ENCODE data around the gene LY6G6C.

LY6G6C gene

GRCh38 chr6:31762878-31763618 is 41.5 kb upstream of the LY6G6C start:
- Histone ChIP-seq H3K9ac (ENCODE audit: low read length in 2 of 2) (no peak overlapping the region), H3K36me3 (ENCODE audit: control insufficient read depth in 2 of 2, insufficient read depth in 2 of 2, low read length in 2 of 2) (peaks cover 0 to 4% of the 10 kb centered on the region in 2 donors), H3K27ac (ENCODE audit: low read length) (no peak overlapping the region), H3K9me3 (ENCODE audit: control insufficient read depth in 2 of 2, low read length in 2 of 2) (no peaks in the 10 kb centered on the region), H3K27me3 (ENCODE audit: control insufficient read depth in 1 of 2, insufficient read depth in 2 of 2, low read length in 2 of 2) (peaks cover 3 to 9% of the 10 kb centered on the region in 2 donors), H3K4me1 (ENCODE audit: control insufficient read depth, insufficient read depth, low read length) (peaks cover 6% of the 10 kb centered on the region), H3K4me3 (ENCODE audit: low read length in 2 of 2) (no peak overlapping the region)

GRCh38 chr6:31762356-31762755 is 40.8 kb upstream of the LY6G6C start, which contains the start of gene SAPCD1:
Gene SAPCD1 (plus strand): TSS chr6:31762656. CDS start chr6:31763055, 399 bp downstream.
- no peaks in the 10 kb centered on the region for H3K9me3 ChIP-seq (ENCODE audit: control insufficient read depth in 2 of 2, low read length in 2 of 2)
- H3K27ac ChIP-seq (ENCODE audit: low read length): no peak within 1 kb of the TSS
- peaks cover 3 to 9% of the 10 kb centered on the region in 2 donors for H3K27me3 ChIP-seq (ENCODE audit: control insufficient read depth in 1 of 2, insufficient read depth in 2 of 2, low read length in 2 of 2)
- peaks cover 6% of the 10 kb centered on the region for H3K4me1 ChIP-seq (ENCODE audit: control insufficient read depth, insufficient read depth, low read length)
- H3K36me3 ChIP-seq (ENCODE audit: control insufficient read depth in 2 of 2, insufficient read depth in 2 of 2, low read length in 2 of 2): peaks cover 0 to 4% of the 10 kb centered on the region in 2 donors
- no peak within 1 kb of the TSS for H3K4me3 ChIP-seq (ENCODE audit: low read length in 2 of 2)
- H3K9ac ChIP-seq (ENCODE audit: low read length in 2 of 2): no peak within 1 kb of the TSS

- Histone ChIP-seq H3K36me3 (ENCODE audit: control insufficient read depth in 2 of 2, insufficient read depth in 2 of 2, low read length in 2 of 2) (peaks cover 0 to 4% of the 10 kb centered on the region in 2 donors), H3K9ac (ENCODE audit: low read length in 2 of 2) (no peak overlapping the region), H3K27me3 (ENCODE audit: control insufficient read depth in 1 of 2, insufficient read depth in 2 of 2, low read length in 2 of 2) (peaks cover 0 to 5% of the 10 kb centered on the region in 2 donors), H3K4me3 (ENCODE audit: low read length in 2 of 2) (no peak overlapping the region), H3K9me3 (ENCODE audit: control insufficient read depth in 2 of 2, low read length in 2 of 2) (no peaks in the 10 kb centered on the region), H3K4me1 (ENCODE audit: control insufficient read depth, insufficient read depth, low read length) (peaks cover 4% of the 10 kb centered on the region), H3K27ac (ENCODE audit: low read length) (no peak overlapping the region)
Observed at GRCh38 chr6:31761343-31761742, 39.8 kb upstream of the LY6G6C start.

GRCh38 chr6:31760790-31761189 is 39.2 kb upstream of the LY6G6C start:
- Histone ChIP-seq H3K9me3 (ENCODE audit: control insufficient read depth in 2 of 2, low read length in 2 of 2) (no peaks in the 10 kb centered on the region), H3K36me3 (ENCODE audit: control insufficient read depth in 2 of 2, insufficient read depth in 2 of 2, low read length in 2 of 2) (peaks cover 0 to 4% of the 10 kb centered on the region in 2 donors), H3K27me3 (ENCODE audit: control insufficient read depth in 1 of 2, insufficient read depth in 2 of 2, low read length in 2 of 2) (peaks cover 0 to under 1% of the 10 kb centered on the region in 2 donors), H3K27ac (ENCODE audit: low read length) (no peak overlapping the region), H3K9ac (ENCODE audit: low read length in 2 of 2) (no peak overlapping the region), H3K4me3 (ENCODE audit: low read length in 2 of 2) (no peak overlapping the region), H3K4me1 (ENCODE audit: control insufficient read depth, insufficient read depth, low read length) (no peaks in the 10 kb centered on the region)

- Histone ChIP-seq H3K27me3 (ENCODE audit: control insufficient read depth in 1 of 2, insufficient read depth in 2 of 2, low read length in 2 of 2) (no peaks in the 10 kb centered on the region), H3K36me3 (ENCODE audit: control insufficient read depth in 2 of 2, insufficient read depth in 2 of 2, low read length in 2 of 2) (peaks cover 0 to 4% of the 10 kb centered on the region in 2 donors), H3K4me3 (ENCODE audit: low read length in 2 of 2) (no peak overlapping the region), H3K9me3 (ENCODE audit: control insufficient read depth in 2 of 2, low read length in 2 of 2) (no peaks in the 10 kb centered on the region), H3K9ac (ENCODE audit: low read length in 2 of 2) (no peak overlapping the region), H3K4me1 (ENCODE audit: control insufficient read depth, insufficient read depth, low read length) (no peaks in the 10 kb centered on the region), H3K27ac (ENCODE audit: low read length) (no peak overlapping the region)
Observed at GRCh38 chr6:31758281-31758680, 36.7 kb upstream of the LY6G6C start.

- Histone ChIP-seq H3K36me3 (ENCODE audit: control insufficient read depth in 2 of 2, insufficient read depth in 2 of 2, low read length in 2 of 2) (no peaks in the 10 kb centered on the region), H3K27me3 (ENCODE audit: control insufficient read depth in 1 of 2, insufficient read depth in 2 of 2, low read length in 2 of 2) (no peaks in the 10 kb centered on the region), H3K9me3 (ENCODE audit: control insufficient read depth in 2 of 2, low read length in 2 of 2) (no peaks in the 10 kb centered on the region), H3K4me3 (ENCODE audit: low read length in 2 of 2) (no peak overlapping the region), H3K4me1 (ENCODE audit: control insufficient read depth, insufficient read depth, low read length) (no peaks in the 10 kb centered on the region), H3K27ac (ENCODE audit: low read length) (no peak overlapping the region), H3K9ac (ENCODE audit: low read length in 2 of 2) (no peak overlapping the region)
Observed at GRCh38 chr6:31752739-31753319, 31.3 kb upstream of the LY6G6C start.

GRCh38 chr6:31750411-31751022 is 29.0 kb upstream of the LY6G6C start:
- Histone ChIP-seq H3K27ac (ENCODE audit: low read length) (no peak overlapping the region), H3K27me3 (ENCODE audit: control insufficient read depth in 1 of 2, insufficient read depth in 2 of 2, low read length in 2 of 2) (no peaks in the 10 kb centered on the region), H3K4me3 (ENCODE audit: low read length in 2 of 2) (no peak overlapping the region)

GRCh38 chr6:31749301-31750036 is 27.9 kb upstream of the LY6G6C start:
- Histone ChIP-seq H3K27ac (ENCODE audit: low read length) (no peak overlapping the region), H3K4me1 (ENCODE audit: control insufficient read depth, insufficient read depth, low read length) (peaks cover 4% of the 10 kb centered on the region), H3K9ac (ENCODE audit: low read length in 2 of 2) (no peak overlapping the region), H3K9me3 (ENCODE audit: control insufficient read depth in 2 of 2, low read length in 2 of 2) (no peaks in the 10 kb centered on the region), H3K4me3 (ENCODE audit: low read length in 2 of 2) (no peak overlapping the region), H3K27me3 (ENCODE audit: control insufficient read depth in 1 of 2, insufficient read depth in 2 of 2, low read length in 2 of 2) (no peaks in the 10 kb centered on the region), H3K36me3 (ENCODE audit: control insufficient read depth in 2 of 2, insufficient read depth in 2 of 2, low read length in 2 of 2) (peaks cover 0 to 3% of the 10 kb centered on the region in 2 donors)

More at GRCh38 chr6:31750411-31751022, 29.0 kb upstream of the LY6G6C start:
- Histone ChIP-seq H3K9ac (ENCODE audit: low read length in 2 of 2) (no peak overlapping the region), H3K36me3 (ENCODE audit: control insufficient read depth in 2 of 2, insufficient read depth in 2 of 2, low read length in 2 of 2) (peaks cover 0 to 3% of the 10 kb centered on the region in 2 donors), H3K9me3 (ENCODE audit: control insufficient read depth in 2 of 2, low read length in 2 of 2) (no peaks in the 10 kb centered on the region), H3K4me1 (ENCODE audit: control insufficient read depth, insufficient read depth, low read length) (peaks cover 4% of the 10 kb centered on the region)

GRCh38 chr6:31744422-31744821 is 22.9 kb upstream of the LY6G6C start:
- Histone ChIP-seq H3K27me3 (ENCODE audit: control insufficient read depth in 1 of 2, insufficient read depth in 2 of 2, low read length in 2 of 2) (no peaks in the 10 kb centered on the region), H3K9me3 (ENCODE audit: control insufficient read depth in 2 of 2, low read length in 2 of 2) (no peaks in the 10 kb centered on the region), H3K9ac (ENCODE audit: low read length in 2 of 2) (no peak overlapping the region), H3K4me1 (ENCODE audit: control insufficient read depth, insufficient read depth, low read length) (peaks cover 14% of the 10 kb centered on the region), H3K36me3 (ENCODE audit: control insufficient read depth in 2 of 2, insufficient read depth in 2 of 2, low read length in 2 of 2) (peaks cover 0 to 3% of the 10 kb centered on the region in 2 donors), H3K27ac (ENCODE audit: low read length) (no peak overlapping the region), H3K4me3 (ENCODE audit: low read length in 2 of 2) (no peak overlapping the region)

GRCh38 chr6:31742894-31743293 is 21.3 kb upstream of the LY6G6C start:
- Histone ChIP-seq H3K4me1 (ENCODE audit: control insufficient read depth, insufficient read depth, low read length) (peaks cover 23% of the 10 kb centered on the region), H3K27me3 (ENCODE audit: control insufficient read depth in 1 of 2, insufficient read depth in 2 of 2, low read length in 2 of 2) (no peaks in the 10 kb centered on the region), H3K27ac (ENCODE audit: low read length) (no peak overlapping the region), H3K9ac (ENCODE audit: low read length in 2 of 2) (no peak overlapping the region), H3K4me3 (ENCODE audit: low read length in 2 of 2) (no peak overlapping the region), H3K9me3 (ENCODE audit: control insufficient read depth in 2 of 2, low read length in 2 of 2) (no peaks in the 10 kb centered on the region), H3K36me3 (ENCODE audit: control insufficient read depth in 2 of 2, insufficient read depth in 2 of 2, low read length in 2 of 2) (peaks cover 0 to 3% of the 10 kb centered on the region in 2 donors)

All from stomach smooth muscle (tissue), 2 donors.